BLaER1 (cell line): ENCODE results near the gene MYCBPAP.

Experiments
- H3K27ac ChIP-seq: shearing (Covaris generic); formaldehyde crosslinking; 2 replicates; pipeline ENCODE4 v1.8.1; 2022
- H3K27me3 ChIP-seq: shearing (Covaris generic); formaldehyde crosslinking; 2 replicates; pipeline ENCODE4 v1.8.1; 2022
- H3K36me3 ChIP-seq: shearing (Covaris generic); formaldehyde crosslinking; 2 replicates; pipeline ENCODE4 v1.8.1; 2022
- H3K4me1 ChIP-seq: shearing (Covaris generic); formaldehyde crosslinking; 2 replicates; pipeline ENCODE4 v1.8.1; 2022
- H3K4me2 ChIP-seq: shearing (Covaris generic); formaldehyde crosslinking; 2 replicates; pipeline ENCODE4 v1.8.1; 2022
- H3K4me3 ChIP-seq: shearing (Covaris generic); formaldehyde crosslinking; 2 replicates; pipeline ENCODE4 v1.8.1; 2022
- H3K9ac ChIP-seq: shearing (Covaris generic); formaldehyde crosslinking; 2 replicates; pipeline ENCODE4 v1.8.1; 2022
- H3K9me3 ChIP-seq: shearing (Covaris generic); formaldehyde crosslinking; 2 replicates; pipeline ENCODE4 v1.8.1; 2022
- H4K20me1 ChIP-seq: shearing (Covaris generic); formaldehyde crosslinking; 2 replicates; pipeline ENCODE4 v1.8.1; 2022
- Cebpa-rat ChIP-seq: shearing (Covaris generic); IDR thresholded peaks from 2 replicates; pipeline ENCODE4 v1.8.1; 2022

Gene MYCBPAP

GRCh38 chr17:50577451-50577954 is 69.3 kb downstream of the MYCBPAP start:
- no peak for TF ChIP-seq Cebpa-rat
- H3K27me3 ChIP-seq: no peaks in the 10 kb centered on the region
- no peak overlapping the region for H3K4me3 ChIP-seq
- H3K27ac ChIP-seq: no peak overlapping the region
- H3K9ac ChIP-seq: no peak overlapping the region
- no peaks in the 10 kb centered on the region for H3K4me1 ChIP-seq
- no peak overlapping the region for H3K4me2 ChIP-seq
- no peaks in the 10 kb centered on the region for H4K20me1 ChIP-seq
- H3K36me3 ChIP-seq: no peaks in the 10 kb centered on the region
- H3K9me3 ChIP-seq: no peaks in the 10 kb centered on the region

- no peaks in the 10 kb centered on the region for H3K9me3 ChIP-seq
- no peak overlapping the region for H3K9ac ChIP-seq
- no peaks in the 10 kb centered on the region for H3K4me1 ChIP-seq
- no peaks in the 10 kb centered on the region for H3K27me3 ChIP-seq
- no peaks in the 10 kb centered on the region for H4K20me1 ChIP-seq
- no peak overlapping the region for H3K4me3 ChIP-seq
- H3K36me3 ChIP-seq: no peaks in the 10 kb centered on the region
- no peak overlapping the region for H3K4me2 ChIP-seq
- H3K27ac ChIP-seq: no peak overlapping the region
- TF ChIP-seq Cebpa-rat: no peak
These were observed 69.9 kb downstream of the MYCBPAP start for GRCh38 chr17:50578173-50578572.

- Histone ChIP-seq H3K9ac (no peak overlapping the region), H3K4me1 (no peaks in the 10 kb centered on the region), H3K9me3 (no peaks in the 10 kb centered on the region), H3K27ac (no peak overlapping the region), H3K27me3 (no peaks in the 10 kb centered on the region), H4K20me1 (no peaks in the 10 kb centered on the region), H3K36me3 (no peaks in the 10 kb centered on the region), H3K4me3 (no peak overlapping the region), H3K4me2 (no peak overlapping the region)
- no peak for TF ChIP-seq Cebpa-rat
These were observed 71.2 kb downstream of the MYCBPAP start for GRCh38 chr17:50579399-50579798.

GRCh38 chr17:50580646-50581045 is 72.4 kb downstream of the MYCBPAP start:
- no peaks in the 10 kb centered on the region for H3K9me3 ChIP-seq
- H3K4me2 ChIP-seq: no peak overlapping the region
- no peak overlapping the region for H3K4me3 ChIP-seq
- H3K27ac ChIP-seq: no peak overlapping the region
- H3K4me1 ChIP-seq: no peaks in the 10 kb centered on the region
- H3K27me3 ChIP-seq: no peaks in the 10 kb centered on the region
- H4K20me1 ChIP-seq: no peaks in the 10 kb centered on the region
- H3K36me3 ChIP-seq: no peaks in the 10 kb centered on the region
- TF ChIP-seq Cebpa-rat: no peak
- no peak overlapping the region for H3K9ac ChIP-seq
